ENCODE measurements around the gene PPP1R2C.

DNA sequence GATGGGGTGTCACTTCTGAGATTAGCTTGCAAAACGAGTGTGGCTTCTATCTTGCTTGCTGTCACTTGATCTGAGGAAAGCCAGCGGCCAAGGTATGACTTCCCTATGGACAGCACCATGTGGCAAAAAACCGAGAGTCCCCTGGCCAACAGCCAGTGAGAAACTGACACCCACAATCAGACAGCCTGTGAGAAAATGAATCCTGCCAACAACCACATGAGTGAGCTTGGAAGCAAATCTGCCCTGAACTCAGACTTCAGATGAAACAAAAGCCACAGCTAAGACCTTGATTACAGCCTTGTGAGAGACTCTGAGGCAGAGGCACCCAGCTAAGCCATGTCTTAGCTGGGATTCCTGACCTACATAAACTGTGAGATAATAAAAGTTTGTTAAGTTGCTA lies 45.5 kb downstream of the PPP1R2C start:
- no peak for TF ChIP-seq EZH2phosphoT487 (IDR thresholded peaks at IDR 0.05; ENCODE audit: borderline replicate concordance)
- TF ChIP-seq, protein P1, sequence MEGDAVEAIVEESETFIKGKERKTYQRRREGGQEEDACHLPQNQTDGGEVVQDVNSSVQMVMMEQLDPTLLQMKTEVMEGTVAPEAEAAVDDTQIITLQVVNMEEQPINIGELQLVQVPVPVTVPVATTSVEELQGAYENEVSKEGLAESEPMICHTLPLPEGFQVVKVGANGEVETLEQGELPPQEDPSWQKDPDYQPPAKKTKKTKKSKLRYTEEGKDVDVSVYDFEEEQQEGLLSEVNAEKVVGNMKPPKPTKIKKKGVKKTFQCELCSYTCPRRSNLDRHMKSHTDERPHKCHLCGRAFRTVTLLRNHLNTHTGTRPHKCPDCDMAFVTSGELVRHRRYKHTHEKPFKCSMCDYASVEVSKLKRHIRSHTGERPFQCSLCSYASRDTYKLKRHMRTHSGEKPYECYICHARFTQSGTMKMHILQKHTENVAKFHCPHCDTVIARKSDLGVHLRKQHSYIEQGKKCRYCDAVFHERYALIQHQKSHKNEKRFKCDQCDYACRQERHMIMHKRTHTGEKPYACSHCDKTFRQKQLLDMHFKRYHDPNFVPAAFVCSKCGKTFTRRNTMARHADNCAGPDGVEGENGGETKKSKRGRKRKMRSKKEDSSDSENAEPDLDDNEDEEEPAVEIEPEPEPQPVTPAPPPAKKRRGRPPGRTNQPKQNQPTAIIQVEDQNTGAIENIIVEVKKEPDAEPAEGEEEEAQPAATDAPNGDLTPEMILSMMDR (conservative IDR thresholded peaks at IDR 0.05; ENCODE audit: low read length): no peak
